HEK293T (cell line): ENCODE results near the gene PARVA.

Experiments
- FOXM1 ChIP-seq: fragments of 450-650 bp; IDR thresholded peaks from 2 replicates; pipeline ENCODE4 v1.6.1; 2017; ENCODE audit warnings: mild to moderate bottlenecking, borderline replicate concordance
- NFRKB ChIP-seq: fragments of 450-650 bp; IDR thresholded peaks from 2 replicates; pipeline ENCODE4 v1.6.1; 2016; ENCODE audit warnings: mild to moderate bottlenecking, moderate library complexity

DNA sequence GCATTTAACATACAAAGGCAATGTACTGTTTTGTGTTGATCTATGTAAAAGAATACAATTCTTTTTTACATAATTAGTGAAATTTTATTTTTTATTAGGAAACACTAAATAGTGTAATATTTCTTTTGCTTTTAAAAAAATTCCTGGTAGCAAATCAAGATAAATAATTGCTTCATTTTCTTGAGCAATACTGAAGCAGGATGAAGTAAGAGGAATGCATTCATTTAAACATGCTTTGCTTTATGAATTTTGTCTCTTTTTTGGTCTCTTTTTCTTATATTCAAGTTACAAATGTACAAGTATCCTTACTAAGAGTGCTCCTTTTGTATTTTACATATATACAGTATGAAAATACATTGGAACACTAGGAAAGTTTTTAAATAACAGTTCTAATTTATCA lies 152.4 kb downstream of the PARVA start:
- TF ChIP-seq FOXM1 (no peak), NFRKB (no peak)
